ENCODE measurements around the gene LAMP1.

GRCh38 chr13:113349050-113349449 is 52.0 kb downstream of the LAMP1 start:
- TF ChIP-seq REST (IDR thresholded peaks at IDR 0.05; ENCODE audit: unreplicated experiment) (no peak), CTCF (conservative IDR thresholded peaks at IDR 0.05; ENCODE audit: low read depth in 2 of 2) (no peak), EZH2phosphoT487 (IDR thresholded peaks at IDR 0.05; ENCODE audit: unreplicated experiment) (no peak), EZH2 (IDR thresholded peaks at IDR 0.05; ENCODE audit: low read depth, unreplicated experiment) (no peak), POLR2AphosphoS5 (IDR thresholded peaks at IDR 0.05; ENCODE audit: low read depth) (no peak), NANOG (IDR thresholded peaks at IDR 0.05; ENCODE audit: borderline replicate concordance) (no peak), STAT1 (IDR thresholded peaks at IDR 0.05; ENCODE audit: unreplicated experiment) (no peak), JUNB (IDR thresholded peaks at IDR 0.05; ENCODE audit: unreplicated experiment) (no peak), CREB1 (CRISPR knock-in tag; IDR thresholded peaks at IDR 0.05; ENCODE audit: low read depth) (no peak), ZNF114 (CRISPR knock-in tag; IDR thresholded peaks at IDR 0.05) (no peak), ZNF331 (CRISPR knock-in tag; IDR thresholded peaks at IDR 0.05; ENCODE audit: low read depth) (no peak)
- TF ChIP-seq, protein P1, sequence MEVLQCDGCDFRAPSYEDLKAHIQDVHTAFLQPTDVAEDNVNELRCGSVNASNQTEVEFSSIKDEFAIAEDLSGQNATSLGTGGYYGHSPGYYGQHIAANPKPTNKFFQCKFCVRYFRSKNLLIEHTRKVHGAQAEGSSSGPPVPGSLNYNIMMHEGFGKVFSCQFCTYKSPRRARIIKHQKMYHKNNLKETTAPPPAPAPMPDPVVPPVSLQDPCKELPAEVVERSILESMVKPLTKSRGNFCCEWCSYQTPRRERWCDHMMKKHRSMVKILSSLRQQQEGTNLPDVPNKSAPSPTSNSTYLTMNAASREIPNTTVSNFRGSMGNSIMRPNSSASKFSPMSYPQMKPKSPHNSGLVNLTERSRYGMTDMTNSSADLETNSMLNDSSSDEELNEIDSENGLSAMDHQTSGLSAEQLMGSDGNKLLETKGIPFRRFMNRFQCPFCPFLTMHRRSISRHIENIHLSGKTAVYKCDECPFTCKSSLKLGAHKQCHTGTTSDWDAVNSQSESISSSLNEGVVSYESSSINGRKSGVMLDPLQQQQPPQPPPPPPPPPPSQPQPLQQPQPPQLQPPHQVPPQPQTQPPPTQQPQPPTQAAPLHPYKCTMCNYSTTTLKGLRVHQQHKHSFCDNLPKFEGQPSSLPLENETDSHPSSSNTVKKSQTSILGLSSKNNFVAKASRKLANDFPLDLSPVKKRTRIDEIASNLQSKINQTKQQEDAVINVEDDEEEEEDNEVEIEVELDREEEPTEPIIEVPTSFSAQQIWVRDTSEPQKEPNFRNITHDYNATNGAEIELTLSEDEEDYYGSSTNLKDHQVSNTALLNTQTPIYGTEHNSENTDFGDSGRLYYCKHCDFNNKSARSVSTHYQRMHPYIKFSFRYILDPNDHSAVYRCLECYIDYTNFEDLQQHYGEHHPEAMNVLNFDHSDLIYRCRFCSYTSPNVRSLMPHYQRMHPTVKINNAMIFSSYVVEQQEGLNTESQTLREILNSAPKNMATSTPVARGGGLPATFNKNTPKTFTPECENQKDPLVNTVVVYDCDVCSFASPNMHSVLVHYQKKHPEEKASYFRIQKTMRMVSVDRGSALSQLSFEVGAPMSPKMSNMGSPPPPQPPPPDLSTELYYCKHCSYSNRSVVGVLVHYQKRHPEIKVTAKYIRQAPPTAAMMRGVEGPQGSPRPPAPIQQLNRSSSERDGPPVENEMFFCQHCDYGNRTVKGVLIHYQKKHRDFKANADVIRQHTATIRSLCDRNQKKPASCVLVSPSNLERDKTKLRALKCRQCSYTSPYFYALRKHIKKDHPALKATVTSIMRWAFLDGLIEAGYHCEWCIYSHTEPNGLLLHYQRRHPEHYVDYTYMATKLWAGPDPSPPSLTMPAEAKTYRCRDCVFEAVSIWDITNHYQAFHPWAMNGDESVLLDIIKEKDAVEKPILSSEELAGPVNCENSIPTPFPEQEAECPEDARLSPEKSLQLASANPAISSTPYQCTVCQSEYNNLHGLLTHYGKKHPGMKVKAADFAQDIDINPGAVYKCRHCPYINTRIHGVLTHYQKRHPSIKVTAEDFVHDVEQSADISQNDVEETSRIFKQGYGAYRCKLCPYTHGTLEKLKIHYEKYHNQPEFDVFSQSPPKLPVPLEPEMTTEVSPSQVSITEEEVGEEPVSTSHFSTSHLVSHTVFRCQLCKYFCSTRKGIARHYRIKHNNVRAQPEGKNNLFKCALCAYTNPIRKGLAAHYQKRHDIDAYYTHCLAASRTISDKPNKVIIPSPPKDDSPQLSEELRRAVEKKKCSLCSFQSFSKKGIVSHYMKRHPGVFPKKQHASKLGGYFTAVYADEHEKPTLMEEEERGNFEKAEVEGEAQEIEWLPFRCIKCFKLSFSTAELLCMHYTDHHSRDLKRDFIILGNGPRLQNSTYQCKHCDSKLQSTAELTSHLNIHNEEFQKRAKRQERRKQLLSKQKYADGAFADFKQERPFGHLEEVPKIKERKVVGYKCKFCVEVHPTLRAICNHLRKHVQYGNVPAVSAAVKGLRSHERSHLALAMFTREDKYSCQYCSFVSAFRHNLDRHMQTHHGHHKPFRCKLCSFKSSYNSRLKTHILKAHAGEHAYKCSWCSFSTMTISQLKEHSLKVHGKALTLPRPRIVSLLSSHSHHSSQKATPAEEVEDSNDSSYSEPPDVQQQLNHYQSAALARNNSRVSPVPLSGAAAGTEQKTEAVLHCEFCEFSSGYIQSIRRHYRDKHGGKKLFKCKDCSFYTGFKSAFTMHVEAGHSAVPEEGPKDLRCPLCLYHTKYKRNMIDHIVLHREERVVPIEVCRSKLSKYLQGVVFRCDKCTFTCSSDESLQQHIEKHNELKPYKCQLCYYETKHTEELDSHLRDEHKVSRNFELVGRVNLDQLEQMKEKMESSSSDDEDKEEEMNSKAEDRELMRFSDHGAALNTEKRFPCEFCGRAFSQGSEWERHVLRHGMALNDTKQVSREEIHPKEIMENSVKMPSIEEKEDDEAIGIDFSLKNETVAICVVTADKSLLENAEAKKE (CRISPR knock-in tag; IDR thresholded peaks at IDR 0.05): no peak
- TF ChIP-seq, protein P2, sequence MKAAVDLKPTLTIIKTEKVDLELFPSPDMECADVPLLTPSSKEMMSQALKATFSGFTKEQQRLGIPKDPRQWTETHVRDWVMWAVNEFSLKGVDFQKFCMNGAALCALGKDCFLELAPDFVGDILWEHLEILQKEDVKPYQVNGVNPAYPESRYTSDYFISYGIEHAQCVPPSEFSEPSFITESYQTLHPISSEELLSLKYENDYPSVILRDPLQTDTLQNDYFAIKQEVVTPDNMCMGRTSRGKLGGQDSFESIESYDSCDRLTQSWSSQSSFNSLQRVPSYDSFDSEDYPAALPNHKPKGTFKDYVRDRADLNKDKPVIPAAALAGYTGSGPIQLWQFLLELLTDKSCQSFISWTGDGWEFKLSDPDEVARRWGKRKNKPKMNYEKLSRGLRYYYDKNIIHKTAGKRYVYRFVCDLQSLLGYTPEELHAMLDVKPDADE (IDR thresholded peaks at IDR 0.05): no peak

Data from GM23338 (cell line).